HepG2 (cell line): ENCODE measurements around the gene OGG1. TPM values are rescaled to one million over a fixed set of nuclear protein-coding genes. Genes with fewer than 3 reads are reported as not detected.

Source experiments
- ATM ChIP-seq: fragments of 450-650 bp; IDR thresholded peaks from 2 replicates; pipeline ENCODE4 v1.7.1; 2017; ENCODE audit warnings: mild to moderate bottlenecking, borderline replicate concordance
- ELF4 ChIP-seq: sonication (generic); formaldehyde crosslinking; IDR thresholded peaks from 2 replicates; pipeline ENCODE4 v1.5.0; 2020; ENCODE audit warnings: missing genetic modification reagents, mild to moderate bottlenecking, moderate library complexity, borderline replicate concordance
- MTA1 ChIP-seq: sonication (generic); formaldehyde crosslinking; IDR thresholded peaks from 2 replicates; pipeline ENCODE4 v1.4.0; 2020; ENCODE audit warnings: missing genetic modification reagents, mild to moderate bottlenecking, borderline replicate concordance
- NCOA2 ChIP-seq: sonication (generic); formaldehyde crosslinking; IDR thresholded peaks from 2 replicates; pipeline ENCODE4 v1.8.0; 2022; ENCODE audit warnings: inconsistent platforms
- NFAT5 ChIP-seq: sonication (generic); formaldehyde crosslinking; IDR thresholded peaks from 2 replicates; pipeline ENCODE4 v1.4.0; 2020; ENCODE audit warnings: missing genetic modification reagents
- NR2C2 ChIP-seq: sonication (generic); formaldehyde crosslinking; IDR thresholded peaks from 2 replicates; pipeline ENCODE4 v1.4.0; 2020; ENCODE audit warnings: missing genetic modification reagents, mild to moderate bottlenecking, moderate library complexity, borderline replicate concordance
- NR2F1 ChIP-seq, 2 experiments: fragments of 450-650 bp in 1 of 2; formaldehyde crosslinking in 1 of 2; IDR thresholded peaks; 2 replicates each; pipeline versions ENCODE4 v1.5.0 to v1.6.1; 2016 to 2020; ENCODE audit warnings: mild to moderate bottlenecking in 1 of 2, missing compliant biosample characterization in 1 of 2, missing genetic modification reagents in 1 of 2, moderate library complexity in 1 of 2
- PATZ1 ChIP-seq: sonication (generic); formaldehyde crosslinking; IDR thresholded peaks from 2 replicates; pipeline ENCODE4 v1.4.0; 2020; ENCODE audit warnings: missing genetic modification reagents
- RARA ChIP-seq: IDR thresholded peaks from 2 replicates; pipeline ENCODE4 v1.6.1; 2016; ENCODE audit warnings: missing genetic modification reagents, missing compliant biosample characterization
- RORA ChIP-seq: sonication (generic); formaldehyde crosslinking; IDR thresholded peaks from 2 replicates; pipeline ENCODE4 v1.5.0; 2020; ENCODE audit warnings: mild to moderate bottlenecking, missing genetic modification reagents, moderate library complexity
- SMARCC2 ChIP-seq: fragments of 450-650 bp; IDR thresholded peaks from 2 replicates; pipeline ENCODE4 v1.6.1; 2017; ENCODE audit warnings: antibody characterized with exemption, mild to moderate bottlenecking
- WIZ ChIP-seq: sonication (generic); formaldehyde crosslinking; IDR thresholded peaks from 2 replicates; pipeline ENCODE4 v1.5.1; 2020; ENCODE audit warnings: mild to moderate bottlenecking, missing genetic modification reagents
- ZBTB10 ChIP-seq: sonication (generic); formaldehyde crosslinking; IDR thresholded peaks from 2 replicates; pipeline ENCODE4 v1.4.0; 2020; ENCODE audit warnings: missing genetic modification reagents, borderline replicate concordance
- ZBTB42 ChIP-seq: sonication (generic); formaldehyde crosslinking; IDR thresholded peaks from 2 replicates; pipeline ENCODE4 v1.5.0; 2020; ENCODE audit warnings: mild to moderate bottlenecking, missing genetic modification reagents
- ZFP62 ChIP-seq: sonication (generic); formaldehyde crosslinking; IDR thresholded peaks from 2 replicates; pipeline ENCODE4 v1.4.0; 2020; ENCODE audit warnings: missing genetic modification reagents
- ZNF775 ChIP-seq: sonication (generic); formaldehyde crosslinking; IDR thresholded peaks from 2 replicates; pipeline ENCODE4 v1.4.0; 2020; ENCODE audit warnings: missing genetic modification reagents, mild to moderate bottlenecking, moderate library complexity, borderline replicate concordance
- ZNF777 ChIP-seq: sonication (generic); formaldehyde crosslinking; IDR thresholded peaks from 2 replicates; pipeline ENCODE4 v1.4.0; 2020; ENCODE audit warnings: missing genetic modification reagents
- ZNF788 ChIP-seq: sonication (generic); formaldehyde crosslinking; IDR thresholded peaks from 2 replicates; pipeline ENCODE4 v1.5.0; 2020; ENCODE audit warnings: mild to moderate bottlenecking, missing genetic modification reagents, borderline replicate concordance
- polyA plus RNA-seq, 8 experiments: library from polyadenylated mRNA; depleted of rRNA in 3 of 8; stranded (reverse) in 7 of 8; unstranded in 1 of 8; fragments of >200 nt; fragmentation: Illumina TruSeq in 4 of 8; extraction: Trizol in 4 of 8; gene quantifications; 2 replicates each; pipeline versions ENCODE4 v1.2.1 to v1.2.3, GENCODE V29; 2011 to 2016; ENCODE audit warnings: low read depth in 4 of 8, missing spikeins in 1 of 8, mixed read lengths in 1 of 8; ENCODE audit not compliant: insufficient read depth in 1 of 8
- total RNA-seq, 5 experiments: library from RNA; depleted of rRNA; stranded (reverse); fragments of >200 nt; fragmentation: Illumina TruSeq; extraction: Trizol; gene quantifications; 2 replicates each; pipeline ENCODE4 v1.2.3, GENCODE V29; 2016; ENCODE audit warnings: low read depth in 1 of 5

The OGG1 gene
- total and polyA plus RNA-seq, 2 of the 13 experiments (the other 11 are each of a cell fraction or from before 2014, with no cell fraction given), result 28.7 to 33.2 TPM

- peak; percentile 33; the same call in 1 of the 2 replicates for TF ChIP-seq MTA1
- TF ChIP-seq RARA (CRISPR knock-in tag), result peak; percentile 65
- no peak for TF ChIP-seq ZNF788 (CRISPR knock-in tag)
- TF ChIP-seq ZNF775 (CRISPR knock-in tag), result no peak
- TF ChIP-seq ZBTB42, result no peak
- no peak for TF ChIP-seq NR2C2 (CRISPR knock-in tag)
- peak; percentile 58; the same call in 1 of the 2 replicates for TF ChIP-seq ZNF777
- TF ChIP-seq NFAT5, result peak; percentile 90; the same call in 1 of the 2 replicates
- TF ChIP-seq ELF4 (CRISPR knock-in tag), result no peak
- TF ChIP-seq ZBTB10 (CRISPR knock-in tag), result 0 out of 2 replicates have a peak, but pooled peaks have one; percentile 44
- peak; percentile 68; the same call in 1 of the 2 replicates for TF ChIP-seq WIZ (CRISPR knock-in tag)
- no peak for TF ChIP-seq NR2F1 (CRISPR knock-in tag; IDR thresholded peaks at IDR 0.05)
- TF ChIP-seq ZFP62, result no peak
- no peak for TF ChIP-seq SMARCC2
- TF ChIP-seq NCOA2, result peak; percentile 61; the same call in 1 of the 2 replicates
- no peak for TF ChIP-seq RORA (CRISPR knock-in tag)
- TF ChIP-seq ATM, result no peak
- peak; percentile 52 for TF ChIP-seq PATZ1
Measured at GRCh38 chr3:9704347-9705322, 45.1 kb upstream of the OGG1 start (continued).
